ENCODE results near the gene CHST8. TPM values are rescaled to one million over a fixed set of nuclear protein-coding genes. Genes with fewer than 3 reads are reported as not detected.

CHST8 gene
- total RNA-seq, 1 experiment from 2014 or later, result not detected

- Histone ChIP-seq H3K27me3 (peaks cover 12% of the 10 kb centered on the region), H3K9me3 (no peaks in the 10 kb centered on the region), H3K4me3 (no peak overlapping the region), H3K36me3 (no peaks in the 10 kb centered on the region)
- no peak for DNase-seq
Measured at GRCh38 chr19:33724021-33724720, 102.4 kb downstream of the CHST8 start.

- Histone ChIP-seq H3K27me3 (peaks cover 12% of the 10 kb centered on the region), H3K4me3 (no peak overlapping the region), H3K9me3 (no peaks in the 10 kb centered on the region), H3K36me3 (no peaks in the 10 kb centered on the region)
- no peak for DNase-seq
Measured at GRCh38 chr19:33724721-33725060, 102.9 kb downstream of the CHST8 start.

- no peaks in the 10 kb centered on the region for H3K9me3 ChIP-seq
- H3K27me3 ChIP-seq, result peaks cover 15% of the 10 kb centered on the region
- H3K4me3 ChIP-seq, result no peak overlapping the region
- DNase-seq, result no peak
- H3K36me3 ChIP-seq, result no peaks in the 10 kb centered on the region
Measured at GRCh38 chr19:33725567-33725966, 103.8 kb downstream of the CHST8 start.

- Histone ChIP-seq H3K9me3 (no peaks in the 10 kb centered on the region), H3K27me3 (peaks cover 18% of the 10 kb centered on the region), H3K36me3 (no peaks in the 10 kb centered on the region), H3K4me3 (no peak overlapping the region)
- no peak for DNase-seq
Measured at GRCh38 chr19:33726756-33727155, 105.0 kb downstream of the CHST8 start.

- H3K36me3 ChIP-seq, result no peaks in the 10 kb centered on the region
- no peak overlapping the region for H3K4me3 ChIP-seq
- H3K27me3 ChIP-seq, result peaks cover 24% of the 10 kb centered on the region
- no peaks in the 10 kb centered on the region for H3K9me3 ChIP-seq
- DNase-seq, result no peak
Measured at GRCh38 chr19:33727331-33727998, 105.7 kb downstream of the CHST8 start.

- H3K36me3 ChIP-seq, result no peaks in the 10 kb centered on the region
- no peaks in the 10 kb centered on the region for H3K9me3 ChIP-seq
- DNase-seq, result no peak
- peaks cover 24% of the 10 kb centered on the region for H3K27me3 ChIP-seq
- no peak overlapping the region for H3K4me3 ChIP-seq
Measured at GRCh38 chr19:33728141-33728540, 106.4 kb downstream of the CHST8 start.

GRCh38 chr19:33730858-33731607, 109.3 kb downstream of the CHST8 start:
- no peaks in the 10 kb centered on the region for H3K9me3 ChIP-seq
- no peaks in the 10 kb centered on the region for H3K36me3 ChIP-seq
- H3K4me3 ChIP-seq, result no peak overlapping the region
- no peak for DNase-seq
- peaks cover 30% of the 10 kb centered on the region for H3K27me3 ChIP-seq

- no peak overlapping the region for H3K4me3 ChIP-seq
- H3K36me3 ChIP-seq, result no peaks in the 10 kb centered on the region
- H3K27me3 ChIP-seq, result peaks cover 33% of the 10 kb centered on the region
- DNase-seq, result no peak
- H3K9me3 ChIP-seq, result no peaks in the 10 kb centered on the region
Measured at GRCh38 chr19:33731881-33732280, 110.1 kb downstream of the CHST8 start.

- Histone ChIP-seq H3K27me3 (peaks cover 35% of the 10 kb centered on the region), H3K4me3 (no peak overlapping the region), H3K36me3 (no peaks in the 10 kb centered on the region), H3K9me3 (no peaks in the 10 kb centered on the region)
- DNase-seq, result peak; percentile 56
Measured at GRCh38 chr19:33734913-33735312, 113.2 kb downstream of the CHST8 start.

GRCh38 chr19:33736158-33736557, 114.4 kb downstream of the CHST8 start:
- no peak for DNase-seq
- Histone ChIP-seq H3K36me3 (no peaks in the 10 kb centered on the region), H3K27me3 (peaks cover 40% of the 10 kb centered on the region), H3K9me3 (no peaks in the 10 kb centered on the region), H3K4me3 (no peak overlapping the region)

GRCh38 chr19:33736787-33737186, 115.0 kb downstream of the CHST8 start:
- Histone ChIP-seq H3K4me3 (no peak overlapping the region), H3K27me3 (peaks cover 37% of the 10 kb centered on the region)

GRCh38 chr19:33737681-33738371, 116.1 kb downstream of the CHST8 start:
- Histone ChIP-seq H3K9me3 (no peaks in the 10 kb centered on the region), H3K36me3 (no peaks in the 10 kb centered on the region), H3K27me3 (peaks cover 32% of the 10 kb centered on the region), H3K4me3 (no peak overlapping the region)
- DNase-seq, result no peak

More at GRCh38 chr19:33736787-33737186, 115.0 kb downstream of the CHST8 start:
- no peak for DNase-seq
- no peaks in the 10 kb centered on the region for H3K9me3 ChIP-seq
- H3K36me3 ChIP-seq, result no peaks in the 10 kb centered on the region

GRCh38 chr19:33740811-33741396, 119.2 kb downstream of the CHST8 start:
- peak; percentile 16 for DNase-seq
- Histone ChIP-seq H3K9me3 (no peaks in the 10 kb centered on the region), H3K27me3 (peaks cover 28% of the 10 kb centered on the region), H3K4me3 (no peak overlapping the region), H3K36me3 (no peaks in the 10 kb centered on the region)

GRCh38 chr19:33745297-33745696, 123.5 kb downstream of the CHST8 start:
- no peak for DNase-seq

GRCh38 chr19:33746159-33746558, 124.4 kb downstream of the CHST8 start:
- no peaks in the 10 kb centered on the region for H3K9me3 ChIP-seq
- no peak for DNase-seq
- H3K36me3 ChIP-seq, result no peaks in the 10 kb centered on the region
- H3K27me3 ChIP-seq, result peaks cover 4% of the 10 kb centered on the region
- H3K4me3 ChIP-seq, result no peak overlapping the region

More at GRCh38 chr19:33745297-33745696, 123.5 kb downstream of the CHST8 start:
- no peaks in the 10 kb centered on the region for H3K36me3 ChIP-seq
- H3K4me3 ChIP-seq, result no peak overlapping the region
- H3K9me3 ChIP-seq, result no peaks in the 10 kb centered on the region
- peaks cover 5% of the 10 kb centered on the region for H3K27me3 ChIP-seq

- H3K36me3 ChIP-seq, result no peaks in the 10 kb centered on the region
- no peak overlapping the region for H3K4me3 ChIP-seq
- H3K9me3 ChIP-seq, result no peaks in the 10 kb centered on the region
- DNase-seq, result no peak
- H3K27me3 ChIP-seq, result peaks cover 15% of the 10 kb centered on the region
Measured at GRCh38 chr19:33747273-33747672, 125.5 kb downstream of the CHST8 start.

GRCh38 chr19:33748231-33748630, 126.5 kb downstream of the CHST8 start:
- DNase-seq, result no peak
- Histone ChIP-seq H3K27me3 (peaks cover 23% of the 10 kb centered on the region), H3K4me3 (no peak overlapping the region), H3K36me3 (no peaks in the 10 kb centered on the region), H3K9me3 (no peaks in the 10 kb centered on the region)

Data from MG63 (cell line).